ENCODE results near the gene PRR22.
"Not testable (repeated sequence)": the region's sequence is repeated elsewhere in the genome, so short reads cannot be mapped to it uniquely, and the experiment has no call there.

PRR22 gene

DNA sequence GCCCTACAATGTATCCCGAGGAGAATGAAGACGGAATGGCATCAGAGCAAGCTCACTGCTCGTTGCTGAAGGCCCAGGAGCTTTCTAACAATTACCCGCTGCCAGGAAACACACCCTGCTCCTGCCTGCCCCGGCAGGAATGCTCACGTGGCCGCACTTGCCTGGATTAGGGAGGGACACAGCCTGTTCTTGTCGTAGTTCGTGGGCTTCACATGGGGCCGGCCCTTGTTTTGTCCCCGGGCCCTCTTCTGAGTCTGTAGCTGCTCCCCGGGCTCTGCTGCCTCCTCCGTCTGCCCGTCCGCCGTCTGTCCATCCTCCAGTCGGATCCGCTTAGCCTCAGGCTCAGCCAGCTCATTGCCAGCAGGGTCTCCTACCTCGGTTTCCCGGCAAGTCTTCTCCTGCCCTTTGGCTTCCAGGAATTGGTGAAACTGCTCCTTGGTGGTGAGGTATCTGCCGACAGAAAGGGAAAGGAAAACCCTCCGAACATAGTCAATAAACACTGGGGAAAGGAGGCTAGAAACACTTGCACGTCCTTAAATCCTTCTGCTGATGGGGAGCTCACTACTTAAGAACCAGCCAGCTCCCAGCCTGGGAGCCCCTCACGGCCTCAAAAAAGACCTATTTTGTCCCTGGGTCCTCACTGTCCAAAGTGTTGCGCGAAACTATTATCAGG is 5.5 kb upstream of the PRR22 start:
- no peak for DNase-seq

GRCh38 chr19:5789351-5789761 is 4.8 kb upstream of the PRR22 start:
- no peak for DNase-seq

GRCh38 chr19:5788422-5788821 is 3.9 kb upstream of the PRR22 start:
- no peak for DNase-seq

- DNase-seq: no peak
Observed at GRCh38 chr19:5787409-5788182, 3.0 kb upstream of the PRR22 start.

- DNase-seq: no peak
Observed at GRCh38 chr19:5786593-5787408, 2.3 kb upstream of the PRR22 start.

GRCh38 chr19:5785423-5785822 is 877 bp upstream of the PRR22 start:
- no peak for DNase-seq

DNA sequence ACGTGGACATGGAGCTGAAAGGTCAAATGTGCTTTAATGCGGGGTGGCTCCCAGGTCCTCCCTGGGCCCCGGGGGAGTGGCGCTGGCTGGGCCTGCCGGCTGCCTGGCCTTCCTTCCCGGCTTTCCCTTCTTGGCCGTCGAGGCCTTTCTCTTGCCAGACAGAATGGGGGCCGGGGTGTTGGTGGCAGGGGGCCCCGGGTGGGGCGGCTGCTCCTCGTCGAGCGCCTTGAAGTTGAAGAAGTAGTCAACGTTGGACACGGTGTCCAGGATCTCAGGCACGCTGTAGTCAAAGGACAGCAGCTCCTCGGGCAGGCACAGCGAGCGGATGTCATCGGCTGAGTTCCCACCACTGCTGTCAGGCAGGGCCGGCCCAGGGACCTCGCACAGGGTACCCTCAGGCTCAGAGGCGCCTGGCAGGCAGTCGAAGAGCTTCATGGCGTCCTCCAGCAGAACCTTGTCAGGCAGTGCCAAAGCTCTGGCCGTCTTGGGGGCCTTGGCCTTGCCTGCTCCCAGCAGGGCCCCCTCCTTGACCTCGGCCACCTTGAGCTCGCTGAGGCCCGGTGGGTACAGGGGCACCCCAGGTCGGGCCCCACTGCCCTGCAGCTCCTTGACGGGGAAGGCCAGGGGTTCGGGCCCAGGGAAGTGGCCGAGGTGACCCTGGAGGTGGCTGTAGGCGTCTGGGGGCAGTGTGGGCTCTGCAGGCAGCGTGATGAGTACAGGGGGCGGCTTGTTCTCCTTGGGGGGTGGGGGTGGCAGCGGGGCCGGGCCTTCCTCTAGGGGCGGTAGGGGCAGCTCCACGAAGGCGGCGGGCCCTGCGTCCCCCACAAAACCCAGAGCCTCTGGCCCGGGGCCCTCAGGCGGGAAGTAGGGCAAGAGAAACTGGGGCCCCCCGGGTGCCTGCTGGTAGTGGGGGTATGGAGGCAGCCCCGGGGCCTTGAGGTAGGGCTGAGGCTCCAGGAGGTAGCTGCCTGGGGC is 1.3 kb downstream of the PRR22 start:
- DNase-seq: no peak

- no peak for DNase-seq
Observed at GRCh38 chr19:5782322-5782721, 2.2 kb downstream of the PRR22 start.

DNA sequence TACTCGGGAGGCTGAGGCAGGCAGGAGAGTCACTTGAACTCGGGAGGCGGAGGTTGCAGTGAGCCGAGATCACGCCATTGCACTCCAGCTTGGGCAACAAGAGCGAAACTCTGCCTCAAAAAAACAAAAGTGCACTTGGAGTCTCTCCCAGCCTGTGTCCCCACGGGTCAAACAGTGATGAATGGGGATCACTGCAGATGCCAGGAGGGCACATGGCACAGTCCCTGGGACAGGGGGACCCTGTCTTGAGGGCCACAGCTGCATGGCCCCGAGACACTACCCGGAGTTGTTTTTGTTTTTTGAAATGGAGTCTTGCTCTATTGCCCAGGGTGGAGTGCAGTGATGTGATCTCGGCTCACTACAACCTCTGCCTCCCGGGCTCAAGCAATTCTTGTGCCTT is 3.6 kb downstream of the PRR22 start:
- not testable (repeated sequence) for DNase-seq

GRCh38 chr19:5778402-5778801 is 6.1 kb downstream of the PRR22 start:
- no peak for DNase-seq

DNA sequence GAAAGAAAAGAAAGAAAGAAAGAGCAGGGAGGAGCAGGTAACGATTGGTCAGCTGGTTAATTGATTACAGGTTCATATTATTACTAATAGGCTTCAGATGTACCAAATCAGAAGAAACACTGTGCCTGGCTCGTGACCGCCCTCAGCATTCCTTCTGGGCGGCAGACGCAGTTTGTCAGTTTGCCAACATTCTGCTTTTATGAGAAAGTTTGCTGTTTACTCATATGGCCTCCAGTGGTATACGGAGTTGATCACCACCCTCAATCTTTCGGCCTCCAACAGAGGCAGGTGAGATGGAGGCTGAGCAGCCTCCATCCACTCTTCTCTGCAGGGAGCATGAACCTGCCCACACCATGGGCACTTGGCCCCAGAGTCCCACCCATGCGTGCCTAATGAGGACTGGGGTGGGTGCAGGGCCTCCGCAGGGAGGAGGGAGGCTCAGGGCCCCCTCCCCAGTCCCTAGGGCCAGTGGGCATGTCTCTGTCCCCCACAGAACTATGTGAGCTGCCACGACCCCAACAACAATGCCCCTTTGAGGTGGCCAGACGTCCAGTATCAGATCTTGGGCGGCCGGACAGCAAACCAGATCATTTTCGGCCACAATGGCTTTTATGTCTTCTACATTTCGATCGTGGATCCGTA is 8.8 kb downstream of the PRR22 start:
- DNase-seq: no peak

- no peak for DNase-seq
Observed at GRCh38 chr19:5774921-5775320, 9.6 kb downstream of the PRR22 start.

- DNase-seq: no peak
Observed at GRCh38 chr19:5773276-5773675, 11.3 kb downstream of the PRR22 start.

GRCh38 chr19:5772416-5772815 is 12.1 kb downstream of the PRR22 start:
- no peak for DNase-seq

DNA sequence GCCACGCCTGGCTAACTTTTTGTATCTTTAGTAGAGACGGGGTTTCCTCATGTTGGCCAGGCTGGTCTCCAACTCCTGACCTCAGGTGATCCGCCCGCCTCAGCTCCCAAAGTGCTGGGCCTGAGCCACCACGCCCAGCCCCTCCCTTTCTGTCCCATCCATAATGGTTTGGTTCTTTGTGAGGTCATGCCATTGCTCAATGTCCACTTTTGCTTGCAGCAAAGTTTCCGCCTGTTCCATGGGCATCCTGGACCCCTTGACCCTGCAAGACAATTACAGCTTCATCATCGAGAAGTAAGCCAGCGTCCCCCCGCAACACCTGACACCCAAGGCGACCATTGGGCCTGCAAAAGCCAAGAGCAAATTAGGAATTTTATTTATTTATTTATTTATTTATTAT is 16.6 kb downstream of the PRR22 start:
- DNase-seq: no peak

GRCh38 chr19:5765220-5765619 is 19.3 kb downstream of the PRR22 start:
- no peak for DNase-seq

DNA sequence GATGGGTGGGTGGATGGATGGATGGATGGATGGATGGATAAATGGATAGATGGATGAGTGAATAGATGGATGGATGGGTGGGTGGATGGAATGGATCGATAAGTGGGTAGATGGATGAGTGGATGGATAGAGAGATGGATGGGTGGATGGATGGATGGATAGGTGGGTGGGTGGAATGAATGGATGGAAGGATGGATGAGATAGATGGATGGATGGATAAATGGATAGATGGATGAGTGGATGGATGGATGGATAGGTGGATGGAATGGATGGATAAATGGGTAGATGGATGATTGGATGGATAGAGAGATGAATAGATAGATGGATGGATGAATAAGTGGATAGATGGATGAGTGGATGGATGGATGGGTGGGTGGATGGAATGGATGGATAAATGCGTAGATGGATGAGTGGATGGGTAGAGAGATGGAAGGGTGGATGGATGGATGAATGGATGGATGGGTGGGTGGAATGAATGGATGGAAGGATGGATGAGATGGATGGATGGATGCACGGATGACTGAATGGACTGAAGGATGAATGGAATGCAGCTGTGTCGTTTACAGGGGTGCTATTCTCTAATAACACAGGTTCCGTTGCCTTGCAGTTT is 21.8 kb downstream of the PRR22 start:
- no peak for DNase-seq

GRCh38 chr19:5753743-5754142 is 30.8 kb downstream of the PRR22 start:
- DNase-seq: no peak

GRCh38 chr19:5751709-5752108 is 32.8 kb downstream of the PRR22 start:
- no peak for DNase-seq

GRCh38 chr19:5749505-5749904 is 35.0 kb downstream of the PRR22 start:
- no peak for DNase-seq

- DNase-seq: not testable (repeated sequence)
Observed at GRCh38 chr19:5748920-5749319, 35.6 kb downstream of the PRR22 start.

DNA sequence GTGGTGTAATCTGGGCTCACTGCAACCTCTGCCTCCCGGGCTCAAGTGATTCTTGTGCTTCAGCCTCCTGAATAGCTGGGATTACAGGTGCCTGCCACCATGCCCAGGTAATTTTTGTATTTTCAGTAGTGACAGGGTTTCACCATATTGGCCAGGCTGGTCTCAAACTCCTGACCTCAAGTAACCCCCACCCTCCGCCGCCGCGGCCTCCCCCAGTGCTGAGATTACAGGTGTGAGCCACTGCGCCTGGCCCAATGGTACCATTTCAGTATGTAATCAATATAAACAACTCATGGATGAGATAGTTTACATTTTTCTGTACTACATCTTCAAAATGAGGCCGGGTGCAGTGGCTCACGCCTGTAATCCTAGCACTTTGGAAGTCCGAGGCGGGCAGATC is 39.5 kb downstream of the PRR22 start:
- DNase-seq: not testable (repeated sequence)
